Thoracic aorta endothelial cell (primary cell): ENCODE results near the gene CSN1S1. TPM values are rescaled to one million over a fixed set of nuclear protein-coding genes. Genes with fewer than 3 reads are reported as not detected.

Experiments
- total RNA-seq: library from RNA; depleted of rRNA; stranded (reverse); fragments of >200 nt; gene quantifications from 2 replicates; pipeline ENCODE4 v1.2.3, GENCODE V29; 2012

CSN1S1 gene
- not detected in 2 replicates for total RNA-seq

GRCh38 chr4:69930768-69931167, at the start of gene CSN1S1:
Gene CSN1S1, plus strand, starts transcription at chr4:69931068. Its CDS starts 1,488 bp downstream, at chr4:69932556.

GRCh38 chr4:69965628-69966027, 34.8 kb downstream of the CSN1S1 start, which contains the start of gene CSN2:
Gene CSN2, minus strand, starts transcription at chr4:69965728. Its CDS starts 4,733 bp downstream, at chr4:69960995.

GRCh38 chr4:69995526-69996016, 64.7 kb downstream of the CSN1S1 start, which contains the start of gene STATH:
Gene STATH, plus strand, starts transcription at chr4:69995966. Its CDS starts 2,472 bp downstream, at chr4:69998438.

Other genes starting within 250 kb of the CSN1S1 start
- gene SULT1B1, start 170.4 kb upstream of the CSN1S1 start, total RNA-seq = 150 and 219 TPM in 2 replicates
- 22.4 and 30.9 TPM in 2 replicates for gene SULT1E1, start 70.9 kb upstream of the CSN1S1 start, total RNA-seq
- not detected in 2 replicates for gene CSN2, start 34.7 kb downstream of the CSN1S1 start, total RNA-seq
- not detected in 2 replicates for gene STATH, start 64.9 kb downstream of the CSN1S1 start, total RNA-seq
- not detected in 2 replicates for gene HTN3, start 97.4 kb downstream of the CSN1S1 start, total RNA-seq
- not detected in 2 replicates for gene HTN1, start 119.4 kb downstream of the CSN1S1 start, total RNA-seq
- gene PRR27, start 223.2 kb downstream of the CSN1S1 start, total RNA-seq = not detected in 2 replicates